Activated naive CD4-positive, alpha-beta T cell treated with anti-CD3 and anti-CD28 coated beads for 36 hours (primary cell): ENCODE results near the gene ENO2. TPM values are rescaled to one million over a fixed set of nuclear protein-coding genes. Genes with fewer than 3 reads are reported as not detected.

Source experiments
- CTCF ChIA-PET: fragments of 350-600 bp; sonication (Branson Sonifier 250); formaldehyde crosslinking; loops from one replicate; lab custom pipeline; 2021; ENCODE audit warnings: antibody characterized with exemption; lab: Charles Lee
- DNase-seq: peaks from one replicate; pipeline ENCODE4 v3.0.0-alpha.2; 2020
- H3K27ac Mint-ChIP-seq: one replicate; pipeline ENCODE4 v1.8.0; 2021; ENCODE audit warnings: mild to moderate bottlenecking, mixed read lengths
- H3K27me3 Mint-ChIP-seq: one replicate; pipeline ENCODE4 v1.8.0; 2021; ENCODE audit warnings: low read depth, mixed read lengths
- H3K36me3 Mint-ChIP-seq: one replicate; pipeline ENCODE4 v1.8.0; 2021; ENCODE audit warnings: low read depth, mixed read lengths
- H3K4me1 Mint-ChIP-seq: one replicate; pipeline ENCODE4 v1.8.0; 2021; ENCODE audit warnings: low read depth, mixed read lengths
- H3K4me3 Mint-ChIP-seq: one replicate; pipeline ENCODE4 v1.8.0; 2021; ENCODE audit warnings: mild to moderate bottlenecking, moderate library complexity, mixed read lengths
- H3K9me3 Mint-ChIP-seq: one replicate; pipeline ENCODE4 v1.8.0; 2021; ENCODE audit warnings: mixed read lengths
- intact Hi-C: fragments of 100-400 bp; cut with micrococcal nuclease; formaldehyde crosslinking; loops from one replicate; pipeline ENCODE4 v1.15.1; 2023
- total RNA-seq, 2 experiments: library from RNA; stranded (reverse); gene quantifications; one replicate each; pipeline ENCODE4 v1.2.3, GENCODE V29; 2021

Gene ENO2
- total RNA-seq, 2 experiments from 2014 or later = 128 to 131 TPM

GRCh38 chr12:6919588-6919987, 5.2 kb downstream of the ENO2 start:
- CTCF ChIA-PET = interaction anchor here (0.5 to 1.5 kb wide), 2 partner anchors 18 to 872 kb away, joined by 3 to 4 read pairs; no protein-coding TSS in a partner anchor
- peaks cover 26% of the 10 kb centered on the region for H3K36me3 Mint-ChIP-seq
- no peaks in the 10 kb centered on the region for H3K27me3 Mint-ChIP-seq
- H3K4me3 Mint-ChIP-seq = no peak overlapping the region
- intact Hi-C loops = no loop called here
- no peaks in the 10 kb centered on the region for H3K9me3 Mint-ChIP-seq
- no peak for DNase-seq
- peak overlapping the region; percentile 60 for H3K27ac Mint-ChIP-seq
- peaks cover 31% of the 10 kb centered on the region for H3K4me1 Mint-ChIP-seq

DNA sequence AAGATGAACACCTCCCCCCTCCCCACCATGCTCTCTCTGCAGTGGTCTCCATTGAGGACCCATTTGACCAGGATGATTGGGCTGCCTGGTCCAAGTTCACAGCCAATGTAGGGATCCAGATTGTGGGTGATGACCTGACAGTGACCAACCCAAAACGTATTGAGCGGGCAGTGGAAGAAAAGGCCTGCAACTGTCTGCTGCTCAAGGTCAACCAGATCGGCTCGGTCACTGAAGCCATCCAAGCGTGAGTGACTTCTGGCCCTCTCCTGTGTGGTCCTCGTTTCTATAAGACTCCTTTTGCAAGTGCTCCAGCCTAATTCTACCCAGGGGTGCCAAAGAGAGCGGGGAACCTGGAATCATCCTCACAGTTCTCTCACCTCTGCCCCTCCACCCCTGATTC, 7.2 kb downstream of the ENO2 start:
- H3K9me3 Mint-ChIP-seq = no peaks in the 10 kb centered on the region
- DNase-seq = no peak
- no peaks in the 10 kb centered on the region for H3K27me3 Mint-ChIP-seq
- intact Hi-C loops = loop anchor here (10.0 kb wide), 1 partner anchor 713 kb away; no protein-coding TSS in a partner anchor
- H3K4me1 Mint-ChIP-seq = peaks cover 26% of the 10 kb centered on the region
- CTCF ChIA-PET = interaction anchor here (0.6 to 1.1 kb wide), 4 partner anchors 15 to 170 kb away, joined by 3 read pairs; partner anchors contain the start of genes C12orf57 and RNU7-1
- no peak overlapping the region for H3K27ac Mint-ChIP-seq
- peaks cover 25% of the 10 kb centered on the region for H3K36me3 Mint-ChIP-seq
- no peak overlapping the region for H3K4me3 Mint-ChIP-seq

GRCh38 chr12:6921996-6922946, 7.9 kb downstream of the ENO2 start:
- Mint-ChIP-seq H3K4me1 (peaks cover 29% of the 10 kb centered on the region), H3K27me3 (no peaks in the 10 kb centered on the region), H3K9me3 (no peaks in the 10 kb centered on the region), H3K27ac (no peak overlapping the region), H3K4me3 (no peak overlapping the region), H3K36me3 (peaks cover 20% of the 10 kb centered on the region)
- CTCF ChIA-PET = interaction anchor here (0.6 to 1.1 kb wide), 6 partner anchors 16 to 212 kb away, joined by 3 to 4 read pairs (median 3); partner anchors contain the start of genes C12orf57 and RNU7-1
- DNase-seq = no peak
- intact Hi-C loops = loop anchor here (10.0 kb wide), 1 partner anchor 713 kb away; no protein-coding TSS in a partner anchor

GRCh38 chr12:6923003-6923732, 8.8 kb downstream of the ENO2 start:
- peaks cover 29% of the 10 kb centered on the region for H3K4me1 Mint-ChIP-seq
- no peaks in the 10 kb centered on the region for H3K9me3 Mint-ChIP-seq
- intact Hi-C loops = loop anchor here (10.0 kb wide), 1 partner anchor 712 kb away; no protein-coding TSS in a partner anchor
- CTCF ChIA-PET = interaction anchor here (0.6 to 4.6 kb wide), 12 partner anchors 9 to 213 kb away, joined by 3 to 43 read pairs (median 11); partner anchors contain the start of genes C12orf57, RNU7-1 and SPSB2
- no peak for DNase-seq
- H3K36me3 Mint-ChIP-seq = peaks cover 16% of the 10 kb centered on the region
- H3K4me3 Mint-ChIP-seq = no peak overlapping the region
- H3K27ac Mint-ChIP-seq = no peak overlapping the region
- H3K27me3 Mint-ChIP-seq = no peaks in the 10 kb centered on the region

DNA sequence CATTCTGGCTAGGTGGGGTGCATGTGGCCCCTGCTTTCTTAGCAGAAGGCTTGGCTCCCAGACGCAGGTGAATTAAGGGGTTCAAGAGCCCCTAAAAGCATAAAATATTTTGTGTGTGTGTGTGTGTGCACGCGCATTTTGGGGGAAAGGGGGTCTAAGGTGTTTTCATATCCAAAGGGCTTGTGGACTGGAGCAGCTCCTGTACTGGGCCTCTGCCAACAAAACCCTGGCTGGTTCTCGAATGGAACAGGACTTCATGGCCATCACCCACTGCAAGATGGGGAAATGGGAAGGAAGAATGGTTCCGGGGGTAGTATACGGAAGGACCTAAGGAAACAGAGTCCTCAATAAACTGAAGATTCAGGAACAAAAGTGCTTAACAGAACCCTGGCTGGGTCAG, 9.5 kb downstream of the ENO2 start:
- H3K4me3 Mint-ChIP-seq = no peak overlapping the region
- no peaks in the 10 kb centered on the region for H3K27me3 Mint-ChIP-seq
- H3K36me3 Mint-ChIP-seq = peaks cover 16% of the 10 kb centered on the region
- peak overlapping the region; percentile 78 for H3K27ac Mint-ChIP-seq
- H3K4me1 Mint-ChIP-seq = peaks cover 33% of the 10 kb centered on the region
- intact Hi-C loops = loop anchor here (1.0 to 10.0 kb wide), 11 partner anchors 14 to 711 kb away; partner anchors contain the start of genes C12orf57, C1R and LPCAT3
- H3K9me3 Mint-ChIP-seq = no peaks in the 10 kb centered on the region
- CTCF ChIA-PET = interaction anchor here (0.5 to 4.6 kb wide), 14 partner anchors 9 to 450 kb away, joined by 3 to 43 read pairs (median 7); partner anchors contain the start of genes C12orf57, RNU7-1 and SPSB2
- no peak for DNase-seq

DNA sequence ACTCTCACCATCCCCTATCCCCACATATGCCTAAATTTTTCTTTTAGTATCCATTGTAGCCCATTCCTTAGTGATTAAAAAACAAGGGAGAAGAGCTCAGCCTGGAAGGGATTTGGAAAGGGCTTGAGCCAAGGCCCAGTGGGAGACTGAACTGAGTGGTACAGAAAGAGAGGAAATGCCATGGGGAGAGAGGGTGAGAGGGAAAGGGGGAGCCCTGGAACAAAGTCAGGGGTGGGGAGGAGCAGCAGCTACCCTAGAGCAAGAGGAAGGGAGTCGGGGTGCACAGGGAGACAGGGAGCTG, 10.8 kb downstream of the ENO2 start:
- no peaks in the 10 kb centered on the region for H3K27me3 Mint-ChIP-seq
- no peak for DNase-seq
- peaks cover 43% of the 10 kb centered on the region for H3K4me1 Mint-ChIP-seq
- intact Hi-C loops = loop anchor here (2.0 to 10.0 kb wide), 2 partner anchors 56 to 710 kb away; no protein-coding TSS in a partner anchor
- H3K9me3 Mint-ChIP-seq = no peaks in the 10 kb centered on the region
- no peak overlapping the region for H3K27ac Mint-ChIP-seq
- peaks cover 4% of the 10 kb centered on the region for H3K36me3 Mint-ChIP-seq
- CTCF ChIA-PET = interaction anchor here (0.5 to 4.6 kb wide), 15 partner anchors 10 to 214 kb away, joined by 3 to 43 read pairs (median 4); partner anchors contain the start of genes C12orf57, C1RL, RNU7-1 and SPSB2
- no peak overlapping the region for H3K4me3 Mint-ChIP-seq

DNA sequence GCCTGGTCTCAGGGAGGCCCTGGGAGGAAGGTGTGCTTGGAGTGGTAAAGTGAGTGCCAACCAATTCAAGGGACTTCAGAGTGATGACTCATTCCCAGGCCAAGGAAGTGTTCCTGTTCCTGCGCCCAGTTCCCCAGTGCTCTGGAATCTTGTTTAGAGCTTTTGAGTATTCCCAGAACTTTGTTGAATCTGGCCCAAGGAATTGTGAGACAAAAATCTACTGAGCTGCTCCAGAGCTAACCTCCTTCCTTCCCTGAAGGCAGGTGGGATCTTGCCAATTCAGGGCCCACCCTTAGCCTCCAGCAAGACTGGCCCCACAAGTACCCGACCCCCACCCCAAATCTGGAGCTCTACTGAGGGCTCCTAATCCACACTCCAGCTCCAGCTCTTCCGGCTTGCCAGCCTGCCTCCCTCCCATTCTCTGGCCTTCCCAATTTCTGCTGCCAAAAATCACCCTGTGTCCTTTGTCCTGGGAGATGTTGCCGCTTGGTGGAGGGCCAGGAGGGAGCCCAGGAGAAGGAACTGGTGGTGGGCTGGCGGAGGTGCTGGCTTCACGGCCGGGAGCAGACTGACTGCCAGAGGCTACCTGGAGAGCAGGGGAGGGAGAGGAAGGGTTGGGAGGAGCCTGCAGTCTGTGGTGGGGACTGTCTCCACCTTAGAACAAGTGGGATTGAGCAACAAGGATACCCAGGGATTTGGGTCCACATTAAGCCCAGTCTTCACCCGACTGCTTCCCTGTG, 11.3 kb downstream of the ENO2 start:
- H3K27ac Mint-ChIP-seq = no peak overlapping the region
- no peak for DNase-seq
- no peaks in the 10 kb centered on the region for H3K9me3 Mint-ChIP-seq
- CTCF ChIA-PET = interaction anchor here (0.5 to 4.6 kb wide), 15 partner anchors 9 to 214 kb away, joined by 3 to 43 read pairs (median 4); partner anchors contain the start of genes C12orf57, C1RL, RNU7-1 and SPSB2
- peaks cover 45% of the 10 kb centered on the region for H3K4me1 Mint-ChIP-seq
- intact Hi-C loops = loop anchor here (2.0 to 10.0 kb wide), 2 partner anchors 57 to 709 kb away; no protein-coding TSS in a partner anchor
- H3K27me3 Mint-ChIP-seq = no peaks in the 10 kb centered on the region
- peak overlapping the region; percentile 74 for H3K4me3 Mint-ChIP-seq
- peaks cover 4% of the 10 kb centered on the region for H3K36me3 Mint-ChIP-seq

DNA sequence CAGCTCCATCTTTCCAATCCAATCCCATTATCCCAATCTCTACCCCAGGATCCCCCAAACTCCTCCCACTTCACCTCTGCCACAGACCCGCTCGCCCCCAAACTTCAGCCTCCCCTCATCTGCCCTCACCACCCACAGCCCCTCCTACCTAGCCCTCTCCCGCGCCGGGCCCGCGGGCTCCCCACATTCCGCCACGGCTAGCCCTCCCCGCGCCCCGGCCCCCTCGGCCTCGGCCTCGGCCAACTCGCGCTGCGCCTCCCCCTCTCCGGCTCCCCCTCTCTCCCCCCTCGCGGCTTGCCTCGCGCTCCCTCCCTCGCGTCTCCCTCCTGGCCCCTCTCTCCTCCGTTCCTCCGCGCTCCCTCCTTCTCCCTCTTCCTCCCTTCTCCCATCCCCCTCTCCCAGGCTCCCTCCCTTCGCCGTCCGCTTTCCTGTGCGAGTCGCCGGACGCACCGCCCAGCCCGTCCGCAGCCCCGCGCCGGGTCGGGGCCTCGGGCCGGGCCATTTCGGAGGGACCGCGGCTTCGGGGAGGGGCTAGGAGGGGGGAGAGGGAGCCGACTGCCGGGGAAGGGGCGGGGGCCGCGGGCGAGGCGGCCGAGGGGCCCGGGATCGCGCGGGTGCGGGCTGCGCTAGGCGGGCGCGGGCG, 13.1 kb downstream of the ENO2 start, which contains the start of gene ATN1:
ATN1 (plus strand) TSS at position 581 of the 643 bp plus-strand sequence. CDS start 6,043 bp downstream, outside the sequence.
- H3K27me3 Mint-ChIP-seq = no peaks in the 10 kb centered on the region
- peak within 1 kb of the TSS; percentile 75 for H3K4me3 Mint-ChIP-seq
- DNase-seq = peak; percentile 51
- H3K9me3 Mint-ChIP-seq = no peaks in the 10 kb centered on the region
- intact Hi-C loops = loop anchor here (10.0 kb wide), 1 partner anchor 707 kb away; no protein-coding TSS in a partner anchor
- H3K36me3 Mint-ChIP-seq = no peaks in the 10 kb centered on the region
- CTCF ChIA-PET = interaction anchor here (0.5 to 4.6 kb wide), 4 partner anchors 11 to 533 kb away, joined by 3 to 43 read pairs (median 4); no protein-coding TSS in a partner anchor
- peak within 1 kb of the TSS; percentile 81 for H3K27ac Mint-ChIP-seq
- peaks cover 59% of the 10 kb centered on the region for H3K4me1 Mint-ChIP-seq

- peaks cover 3% of the 10 kb centered on the region for H3K36me3 Mint-ChIP-seq
- no peaks in the 10 kb centered on the region for H3K27me3 Mint-ChIP-seq
- no peak for DNase-seq
- CTCF ChIA-PET = interaction anchor here (2.0 kb wide), 1 partner anchor 10 kb away, joined by 6 read pairs; no protein-coding TSS in a partner anchor
- H3K4me3 Mint-ChIP-seq = peak overlapping the region; percentile 75
- peak overlapping the region; percentile 81 for H3K27ac Mint-ChIP-seq
- intact Hi-C loops = loop anchor here (10.0 kb wide), 1 partner anchor 707 kb away; no protein-coding TSS in a partner anchor
- peaks cover 64% of the 10 kb centered on the region for H3K4me1 Mint-ChIP-seq
- no peaks in the 10 kb centered on the region for H3K9me3 Mint-ChIP-seq
Observed at GRCh38 chr12:6928022-6928702, 13.8 kb downstream of the ENO2 start.
